DOHH2 (cell line): Measurements from ENCODE around the gene HYDIN.

Experiments used
- H3F3A ChIP-seq: fragments of 200-600 bp; sonication (generic), shearing (Covaris generic); 2 replicates; pipeline ENCODE4 v1.6.0; 2016; ENCODE audit warnings: antibody characterized with exemption, mild to moderate bottlenecking; ENCODE audit not compliant: control insufficient read depth, insufficient read depth
- H3K27ac ChIP-seq: fragments of 200-600 bp; sonication (generic); 2 replicates; pipeline ENCODE4 v1.5.1; 2014; ENCODE audit warnings: low read depth, mild to moderate bottlenecking, low read length, moderate library complexity
- H3K27me3 ChIP-seq: fragments of 200-600 bp; sonication (generic); 2 replicates; pipeline ENCODE4 v1.6.1; 2014; ENCODE audit warnings: mild to moderate bottlenecking, low read length, mixed read lengths; ENCODE audit not compliant: control insufficient read depth
- H3K36me3 ChIP-seq: fragments of 200-600 bp; sonication (generic); 2 replicates; pipeline ENCODE4 v1.6.1; 2014; ENCODE audit warnings: mild to moderate bottlenecking, low read length, moderate library complexity, mixed read lengths; ENCODE audit not compliant: control insufficient read depth
- H3K4me1 ChIP-seq: fragments of 200-600 bp; sonication (generic); 2 replicates; pipeline ENCODE4 v1.6.1; 2014; ENCODE audit warnings: mild to moderate bottlenecking, low read length, mixed read lengths; ENCODE audit not compliant: control insufficient read depth
- H3K4me2 ChIP-seq: fragments of 200-600 bp; sonication (generic); 2 replicates; pipeline ENCODE4 v1.6.0; 2014; ENCODE audit warnings: mild to moderate bottlenecking, low read length, moderate library complexity
- H3K4me3 ChIP-seq: fragments of 200-600 bp; sonication (generic); 2 replicates; pipeline ENCODE4 v1.5.1; 2014; ENCODE audit warnings: mild to moderate bottlenecking, low read length, mixed read lengths
- H3K79me2 ChIP-seq: fragments of 200-600 bp; sonication (generic); 2 replicates; pipeline ENCODE4 v1.6.1; 2014; ENCODE audit warnings: mild to moderate bottlenecking, low read length, mixed read lengths; ENCODE audit not compliant: control insufficient read depth
- H3K9me2 ChIP-seq: fragments of 200-600 bp; sonication (generic); replicated peaks from 2 replicates; pipeline ENCODE4 v1.6.1; 2014; ENCODE audit warnings: mild to moderate bottlenecking, low read length, mixed read lengths; ENCODE audit not compliant: control insufficient read depth
- H3K9me3 ChIP-seq: fragments of 200-600 bp; sonication (generic); 2 replicates; pipeline ENCODE4 v1.6.1; 2014; ENCODE audit warnings: antibody characterized with exemption, low read length, mixed read lengths; ENCODE audit not compliant: control insufficient read depth, insufficient read depth
- H4K20me1 ChIP-seq: fragments of 200-600 bp; sonication (generic); 2 replicates; pipeline ENCODE4 v1.6.0; 2014; ENCODE audit warnings: low read depth, mild to moderate bottlenecking, antibody characterized with exemption, low read length, moderate library complexity; ENCODE audit not compliant: control insufficient read depth, insufficient read depth
- EZH2phosphoT487 ChIP-seq: fragments of 200-600 bp; sonication (generic); IDR thresholded peaks from 2 replicates; pipeline ENCODE4 v1.6.1; 2017; ENCODE audit warnings: borderline replicate concordance, mild to moderate bottlenecking, antibody characterized with exemption, low read length, moderate library complexity, mixed read lengths
- TF ChIP-seq, protein P1 (sequence below): fragments of 200-600 bp; sonication (generic); IDR thresholded peaks from one replicate; pipeline ENCODE4 v1.5.1; 2014; ENCODE audit warnings: antibody characterized with exemption, mild to moderate bottlenecking, low read depth, low read length; ENCODE audit not compliant: poor library complexity, severe bottlenecking

HYDIN gene

DNA sequence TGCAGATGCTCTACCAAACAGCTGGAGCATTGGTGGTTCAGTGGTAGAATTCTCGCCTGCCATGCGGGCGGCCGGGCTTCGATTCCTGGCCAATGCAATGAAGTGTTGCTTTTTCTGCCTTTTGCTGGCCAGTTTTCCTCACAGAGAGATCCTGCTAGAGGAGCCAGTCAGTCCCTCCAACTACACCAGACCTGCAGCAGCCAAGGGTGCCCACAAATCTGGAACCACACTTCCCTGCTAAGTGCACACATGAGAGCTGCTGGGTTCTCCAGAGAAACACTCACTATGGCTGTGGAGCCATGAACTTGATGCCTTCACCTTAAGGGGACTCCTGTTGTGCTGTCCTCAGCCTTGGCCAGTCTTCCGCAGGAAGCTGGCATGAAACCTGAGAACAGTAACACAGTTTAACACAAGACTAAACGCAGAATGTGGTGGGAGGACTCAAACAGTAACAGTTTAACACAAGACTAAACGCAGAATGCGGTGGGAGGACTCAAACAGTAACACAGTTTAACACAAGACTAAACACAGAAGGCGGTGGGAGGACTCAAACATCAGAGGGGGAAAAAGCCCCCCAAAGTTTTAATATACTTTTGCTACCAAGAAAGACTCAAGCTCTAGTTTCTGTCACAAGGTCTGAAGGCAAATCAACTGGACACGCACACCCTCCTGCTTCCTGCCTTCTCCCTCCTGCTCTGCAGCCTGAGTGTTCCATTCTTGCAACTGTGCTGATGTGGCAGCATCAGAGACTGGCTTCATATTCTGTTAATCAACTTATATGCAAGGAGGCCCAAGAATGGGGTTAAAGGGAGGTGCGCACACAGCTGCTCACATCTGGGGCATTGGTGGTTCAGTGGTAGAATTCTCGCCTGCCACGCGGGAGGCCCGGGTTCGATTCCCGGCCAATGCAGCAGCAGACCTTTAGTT, 441.6 kb downstream of the HYDIN start:
- H3K36me3 ChIP-seq: peaks cover 26% of the 10 kb centered on the region
- H3K79me2 ChIP-seq: peaks cover 63% of the 10 kb centered on the region
- no peak overlapping the region for H3K27ac ChIP-seq
- no peaks in the 10 kb centered on the region for H3F3A ChIP-seq
- peaks cover 17% of the 10 kb centered on the region for H4K20me1 ChIP-seq
- H3K9me3 ChIP-seq: no peaks in the 10 kb centered on the region
- no peak overlapping the region for H3K4me2 ChIP-seq
- no peak overlapping the region for H3K4me3 ChIP-seq
- no peaks in the 10 kb centered on the region for H3K9me2 ChIP-seq
- H3K27me3 ChIP-seq: no peaks in the 10 kb centered on the region
- peaks cover 3% of the 10 kb centered on the region for H3K4me1 ChIP-seq
- TF ChIP-seq, protein P1, sequence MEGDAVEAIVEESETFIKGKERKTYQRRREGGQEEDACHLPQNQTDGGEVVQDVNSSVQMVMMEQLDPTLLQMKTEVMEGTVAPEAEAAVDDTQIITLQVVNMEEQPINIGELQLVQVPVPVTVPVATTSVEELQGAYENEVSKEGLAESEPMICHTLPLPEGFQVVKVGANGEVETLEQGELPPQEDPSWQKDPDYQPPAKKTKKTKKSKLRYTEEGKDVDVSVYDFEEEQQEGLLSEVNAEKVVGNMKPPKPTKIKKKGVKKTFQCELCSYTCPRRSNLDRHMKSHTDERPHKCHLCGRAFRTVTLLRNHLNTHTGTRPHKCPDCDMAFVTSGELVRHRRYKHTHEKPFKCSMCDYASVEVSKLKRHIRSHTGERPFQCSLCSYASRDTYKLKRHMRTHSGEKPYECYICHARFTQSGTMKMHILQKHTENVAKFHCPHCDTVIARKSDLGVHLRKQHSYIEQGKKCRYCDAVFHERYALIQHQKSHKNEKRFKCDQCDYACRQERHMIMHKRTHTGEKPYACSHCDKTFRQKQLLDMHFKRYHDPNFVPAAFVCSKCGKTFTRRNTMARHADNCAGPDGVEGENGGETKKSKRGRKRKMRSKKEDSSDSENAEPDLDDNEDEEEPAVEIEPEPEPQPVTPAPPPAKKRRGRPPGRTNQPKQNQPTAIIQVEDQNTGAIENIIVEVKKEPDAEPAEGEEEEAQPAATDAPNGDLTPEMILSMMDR: no peak
- no peak for TF ChIP-seq EZH2phosphoT487

DNA sequence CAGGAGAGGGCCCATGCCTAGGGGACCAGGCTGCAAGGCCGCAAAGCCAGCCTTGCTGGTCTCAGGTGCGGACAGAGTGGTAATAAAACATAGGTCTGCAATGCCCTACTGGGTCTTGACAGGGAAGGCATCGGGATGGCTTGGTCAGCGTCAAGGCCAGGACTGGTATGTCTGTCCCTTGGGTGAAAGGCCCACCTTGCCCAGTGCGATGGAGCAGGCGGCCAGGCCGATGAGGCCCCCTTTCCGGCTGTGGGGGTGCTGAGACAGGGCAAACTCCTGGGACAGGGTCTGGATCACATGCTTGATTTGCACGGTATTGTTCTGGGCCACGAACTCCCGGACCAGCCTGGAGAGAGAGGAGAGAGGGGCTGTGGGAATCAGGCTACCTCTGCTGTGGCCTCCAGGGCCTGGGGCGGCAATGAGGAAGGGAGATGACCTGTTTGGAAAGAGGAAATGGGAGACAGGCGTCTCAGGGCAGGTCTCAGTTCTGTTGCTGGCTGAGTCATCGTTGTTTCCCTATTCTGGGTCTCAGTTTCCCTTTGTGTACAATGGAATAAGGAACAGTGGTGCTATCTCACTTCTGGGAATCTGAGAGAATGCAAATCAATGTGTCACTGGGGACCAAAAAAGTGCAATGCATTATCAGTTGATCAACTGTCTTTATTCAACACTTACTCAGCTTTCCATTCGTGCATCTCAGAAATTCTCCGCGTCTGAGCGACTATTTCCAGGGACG, 444.3 kb downstream of the HYDIN start:
- Histone ChIP-seq H3K9me2 (no peaks in the 10 kb centered on the region), H3K27me3 (no peaks in the 10 kb centered on the region), H3K36me3 (peaks cover 54% of the 10 kb centered on the region), H4K20me1 (no peaks in the 10 kb centered on the region; the same call in 1 of the 2 replicates), H3K27ac (no peak overlapping the region), H3K4me2 (no peak overlapping the region), H3K4me1 (no peaks in the 10 kb centered on the region), H3K9me3 (no peaks in the 10 kb centered on the region), H3K79me2 (peaks cover 36% of the 10 kb centered on the region), H3F3A (no peaks in the 10 kb centered on the region), H3K4me3 (no peak overlapping the region)
- TF ChIP-seq, protein P1: no peak
- no peak for TF ChIP-seq EZH2phosphoT487

DNA sequence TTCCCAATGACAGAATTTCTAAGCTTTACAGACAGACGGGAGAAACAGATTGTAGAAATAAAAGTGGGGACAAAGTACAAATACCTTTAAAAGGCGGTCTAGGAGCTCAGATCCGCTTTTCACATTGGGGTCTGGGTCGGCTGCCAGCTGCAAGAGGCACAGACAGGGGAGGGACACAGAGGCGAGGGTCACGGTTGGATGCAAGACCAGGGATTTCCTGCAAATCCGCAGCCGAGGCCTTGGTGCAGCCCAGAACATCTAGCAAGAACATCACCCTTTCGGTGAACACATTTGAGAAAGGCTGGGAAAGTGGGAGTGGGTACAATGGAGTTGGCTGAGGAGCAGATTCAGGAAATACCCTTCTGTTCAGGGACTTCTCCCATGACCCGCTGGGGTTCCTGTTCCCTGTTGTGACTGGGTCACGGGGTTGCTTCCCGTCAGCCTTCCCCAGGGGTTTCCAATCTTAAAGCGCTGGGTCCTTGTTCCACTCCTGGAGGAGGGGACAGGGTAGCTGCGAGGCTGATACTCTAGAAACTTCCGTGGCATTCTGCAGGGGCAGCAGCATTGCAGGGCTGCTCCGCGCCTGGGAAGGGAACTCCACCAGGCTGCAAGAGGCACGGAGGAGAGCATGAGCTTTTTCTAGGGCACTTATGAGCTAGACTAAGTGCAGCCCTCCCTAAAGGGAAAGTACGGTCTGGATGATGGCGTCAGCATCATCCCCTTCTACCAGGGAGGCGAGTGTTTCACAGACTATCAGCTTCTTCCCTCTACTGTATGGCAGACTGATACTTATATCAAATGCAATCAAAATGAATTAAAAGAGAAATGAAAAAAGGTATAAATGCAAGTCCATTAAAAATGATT, 445.6 kb downstream of the HYDIN start:
- Histone ChIP-seq H3K9me3 (no peaks in the 10 kb centered on the region), H3K27me3 (no peaks in the 10 kb centered on the region), H3K4me3 (no peak overlapping the region), H3K79me2 (peaks cover 23% of the 10 kb centered on the region), H3K4me1 (no peaks in the 10 kb centered on the region), H3K27ac (no peak overlapping the region), H3K36me3 (peaks cover 66% of the 10 kb centered on the region), H3F3A (no peaks in the 10 kb centered on the region), H3K4me2 (no peak overlapping the region), H3K9me2 (no peaks in the 10 kb centered on the region), H4K20me1 (no peaks in the 10 kb centered on the region)
- TF ChIP-seq EZH2phosphoT487: no peak
- TF ChIP-seq, protein P1: no peak
